ENCODE results near the gene SMG6.
A peak's percentile ranks its signal among the peaks of the same experiment; 100 is the strongest.

SMG6 gene

DNA sequence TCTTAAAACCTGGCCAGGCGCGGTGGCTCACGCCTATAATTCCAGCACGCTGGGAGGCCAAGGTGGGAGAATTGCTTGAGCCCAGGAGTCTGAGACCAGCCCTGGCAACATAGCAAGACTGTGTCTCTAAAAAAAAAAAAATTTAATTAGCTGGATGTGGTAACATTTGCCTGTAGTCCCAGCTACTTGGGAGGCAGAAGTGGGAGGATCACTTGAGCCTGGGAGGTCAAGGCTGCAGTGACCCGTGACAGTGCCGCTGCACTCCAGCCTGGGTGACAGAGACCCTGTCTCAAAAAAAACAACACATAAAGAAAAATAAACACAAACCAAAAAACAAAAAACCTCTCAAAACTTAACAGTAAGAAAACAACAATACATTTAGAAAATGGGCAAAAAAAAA, 106.3 kb downstream of the SMG6 start:
- DNase-seq: no peak

DNA sequence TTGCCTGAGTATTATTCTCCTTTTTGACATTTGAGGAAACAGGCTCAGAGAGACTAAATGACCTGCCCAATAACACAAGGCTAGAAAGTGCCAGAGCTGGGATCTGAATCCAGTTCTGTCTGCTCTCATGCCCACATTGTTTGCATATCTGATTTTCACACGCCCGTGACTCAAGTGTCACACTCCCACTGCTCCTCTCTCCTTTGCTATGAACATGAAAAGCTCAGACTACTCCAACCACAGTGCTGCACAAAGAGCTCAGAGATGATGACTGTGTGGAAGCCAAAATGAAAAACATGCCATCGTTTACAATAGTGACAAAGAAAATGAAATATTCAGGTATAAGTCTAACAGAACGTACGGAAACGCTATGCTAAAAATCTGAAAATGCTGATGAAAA, 107.9 kb downstream of the SMG6 start:
- DNase-seq: no peak

DNA sequence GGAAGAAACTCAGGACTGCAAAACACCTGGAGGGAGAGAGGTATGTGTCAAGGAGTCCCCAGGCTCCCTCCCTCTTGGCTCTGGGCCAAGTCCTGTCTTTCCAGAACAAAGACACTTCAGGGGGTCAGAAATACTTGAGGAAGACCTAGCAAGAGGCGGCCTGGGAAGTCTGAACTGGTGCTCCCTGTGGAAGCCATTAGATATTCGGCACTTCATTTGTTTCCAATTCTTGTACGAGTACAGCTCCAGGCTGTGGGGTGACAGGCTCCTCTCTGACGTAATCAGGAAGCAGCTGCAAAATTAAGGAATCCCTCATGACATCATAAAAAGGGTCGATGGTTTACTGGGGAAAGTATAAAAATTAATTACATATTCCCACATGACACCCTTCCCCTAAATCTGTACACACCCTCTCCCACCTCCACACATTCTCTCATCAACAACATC, 108.7 kb downstream of the SMG6 start:
- no peak for DNase-seq

DNA sequence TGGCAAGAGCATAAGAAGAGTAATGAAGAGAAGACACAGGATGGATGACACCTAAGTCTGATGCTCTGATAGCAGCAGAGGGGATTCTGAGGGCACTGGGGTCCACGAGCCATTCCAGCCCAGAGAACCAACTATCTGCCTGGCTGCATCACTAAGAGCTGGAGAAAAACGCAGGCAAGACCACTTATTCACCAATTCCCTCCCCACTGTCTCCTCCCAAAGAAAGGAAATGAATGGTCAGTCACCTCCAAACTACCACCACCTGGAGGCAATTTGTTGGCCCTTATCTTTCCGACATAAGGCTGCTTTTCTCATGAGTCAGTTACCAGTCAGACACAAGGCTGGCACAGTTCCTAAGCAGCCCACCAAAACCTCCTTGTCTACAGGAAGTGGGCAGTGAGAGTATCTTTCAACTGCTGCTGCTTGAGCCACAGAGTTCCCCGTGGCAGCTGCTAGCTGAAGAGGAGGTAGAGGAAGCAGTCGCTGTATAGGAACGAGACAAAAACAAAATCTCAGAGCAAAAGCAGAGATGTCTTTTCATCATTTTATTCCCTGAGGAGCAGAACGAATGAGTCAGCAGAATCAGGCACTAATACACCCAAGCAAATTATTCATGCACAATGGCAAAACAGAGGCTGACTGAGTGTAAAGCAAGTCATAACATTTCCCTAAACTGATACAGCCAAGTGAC, 111.1 kb downstream of the SMG6 start:
- peak; percentile 99 for DNase-seq

DNA sequence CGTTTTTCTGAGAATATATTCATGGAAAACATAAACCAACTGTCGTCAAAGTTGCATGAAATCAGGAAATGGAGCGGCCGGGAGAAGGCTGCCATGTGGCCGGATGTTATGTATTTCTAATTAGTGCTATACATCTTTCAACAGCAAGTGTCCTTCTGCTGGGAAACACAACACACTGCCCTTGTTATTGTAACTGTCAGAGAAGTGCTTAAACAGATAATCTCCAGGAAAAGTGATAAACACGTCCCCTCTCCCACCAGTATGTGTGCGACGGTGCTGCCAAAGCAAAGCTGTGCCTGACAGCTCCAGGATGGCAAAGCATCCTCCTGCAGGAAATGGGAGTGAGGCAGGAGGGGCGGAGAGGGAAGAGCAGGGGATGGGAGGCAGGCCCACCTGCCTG, 111.8 kb downstream of the SMG6 start:
- no peak for DNase-seq

DNA sequence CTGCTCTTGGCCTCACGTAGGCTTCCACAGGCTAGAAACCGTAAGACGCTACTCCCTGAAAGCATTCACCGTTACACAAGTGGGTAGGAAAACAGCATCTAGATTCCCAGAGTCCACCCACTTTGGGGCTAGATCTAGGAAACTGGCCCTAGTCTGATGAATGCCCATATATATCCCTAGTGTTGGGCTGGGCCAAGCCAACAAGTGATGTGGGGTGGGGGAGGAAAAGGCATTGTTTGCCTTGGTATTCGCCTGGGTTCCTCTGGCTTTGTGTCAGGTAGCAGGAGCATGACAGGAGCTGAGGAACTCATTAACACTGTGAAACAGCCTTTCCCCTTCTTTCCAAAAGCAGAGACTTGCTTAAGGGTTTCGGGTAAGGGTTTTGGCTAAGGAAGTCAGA, 112.4 kb downstream of the SMG6 start:
- DNase-seq: no peak

DNA sequence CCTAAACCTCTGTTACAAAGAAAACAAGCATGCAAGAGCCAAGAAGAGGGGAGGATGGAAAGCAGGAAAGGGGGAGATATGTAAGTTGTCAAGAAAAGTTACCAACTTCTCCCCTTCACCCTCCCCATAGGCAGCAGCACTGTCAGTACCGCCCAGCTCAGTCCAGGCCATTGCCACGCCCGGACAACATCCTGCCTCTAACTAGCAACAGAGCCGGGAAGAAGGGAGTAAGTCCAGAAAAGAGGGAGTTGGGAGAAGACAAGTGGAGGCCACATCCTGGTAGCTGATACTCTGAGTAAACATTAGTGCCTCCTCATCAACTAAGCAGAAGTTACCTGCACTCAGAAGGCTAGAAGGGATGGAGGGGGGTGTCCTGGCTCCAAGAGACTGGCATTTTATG, 113.6 kb downstream of the SMG6 start:
- DNase-seq: peak; percentile 74

DNA sequence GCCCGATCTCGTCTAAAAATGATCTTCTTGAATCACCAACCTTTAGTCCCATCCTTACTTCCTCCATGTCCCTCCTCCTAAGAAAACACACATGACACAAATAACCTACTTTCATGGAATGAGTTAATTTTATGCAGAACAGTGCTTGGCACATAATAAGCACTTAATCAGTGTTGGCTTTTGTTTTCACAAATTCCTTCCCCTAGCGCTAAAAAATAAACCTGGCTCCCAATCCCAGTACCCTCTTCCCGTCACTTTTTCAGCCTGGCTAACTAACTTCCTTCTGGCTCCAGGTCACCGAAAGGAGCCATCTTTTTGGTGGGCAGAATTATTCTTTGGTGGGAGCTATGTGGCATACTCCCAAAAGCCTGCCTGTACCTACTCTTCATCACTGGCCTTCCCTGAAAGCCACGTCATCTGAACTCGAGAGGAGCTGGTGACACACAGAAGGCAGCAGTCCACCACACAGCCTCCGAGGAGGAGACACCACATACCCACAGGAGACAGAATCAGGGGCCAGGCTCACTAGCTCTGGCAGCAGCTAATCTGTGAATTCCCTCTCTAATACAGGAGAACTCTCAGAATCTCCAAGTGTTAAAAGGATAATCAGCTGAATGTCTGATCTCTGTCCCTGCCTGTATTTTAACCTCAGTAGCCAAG, 114.5 kb downstream of the SMG6 start:
- DNase-seq: no peak

DNA sequence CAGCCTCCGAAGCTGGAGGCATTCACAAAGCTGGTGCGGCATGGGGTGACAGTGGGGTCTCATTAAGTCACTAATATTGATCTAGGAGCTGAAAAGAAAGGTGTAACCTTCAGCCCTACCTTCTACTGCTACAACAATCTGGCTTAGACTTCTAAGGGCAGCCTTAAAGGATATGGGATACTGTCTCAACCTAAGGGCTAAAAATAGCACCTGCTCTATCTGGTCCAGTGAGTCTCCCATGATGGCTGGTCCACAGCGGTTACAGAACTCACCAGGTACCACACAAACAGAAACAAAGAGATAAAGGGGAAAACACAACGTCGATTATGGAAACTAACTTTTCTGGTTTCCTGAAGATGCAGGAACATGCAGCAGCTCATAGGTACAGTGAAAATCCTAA, 115.8 kb downstream of the SMG6 start:
- DNase-seq: no peak

DNA sequence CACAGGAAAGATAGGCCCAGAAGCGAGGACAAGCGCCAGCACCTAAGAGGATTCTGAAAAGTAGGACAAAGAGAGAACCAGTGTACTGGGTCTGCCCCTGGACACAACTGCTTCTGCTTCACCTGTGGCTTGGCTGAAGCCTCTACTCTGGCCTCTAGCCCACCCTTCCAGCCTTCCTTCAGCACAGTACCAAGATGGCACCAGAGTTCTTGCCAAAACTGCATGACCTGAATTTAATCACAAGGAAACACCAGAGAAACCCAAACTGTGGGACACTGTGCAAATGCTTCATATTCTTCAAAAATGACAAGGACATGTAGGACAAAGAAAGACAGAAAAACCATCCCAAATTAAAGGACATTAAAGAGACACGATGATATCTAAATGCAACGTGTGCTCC, 116.6 kb downstream of the SMG6 start:
- no peak for DNase-seq

DNA sequence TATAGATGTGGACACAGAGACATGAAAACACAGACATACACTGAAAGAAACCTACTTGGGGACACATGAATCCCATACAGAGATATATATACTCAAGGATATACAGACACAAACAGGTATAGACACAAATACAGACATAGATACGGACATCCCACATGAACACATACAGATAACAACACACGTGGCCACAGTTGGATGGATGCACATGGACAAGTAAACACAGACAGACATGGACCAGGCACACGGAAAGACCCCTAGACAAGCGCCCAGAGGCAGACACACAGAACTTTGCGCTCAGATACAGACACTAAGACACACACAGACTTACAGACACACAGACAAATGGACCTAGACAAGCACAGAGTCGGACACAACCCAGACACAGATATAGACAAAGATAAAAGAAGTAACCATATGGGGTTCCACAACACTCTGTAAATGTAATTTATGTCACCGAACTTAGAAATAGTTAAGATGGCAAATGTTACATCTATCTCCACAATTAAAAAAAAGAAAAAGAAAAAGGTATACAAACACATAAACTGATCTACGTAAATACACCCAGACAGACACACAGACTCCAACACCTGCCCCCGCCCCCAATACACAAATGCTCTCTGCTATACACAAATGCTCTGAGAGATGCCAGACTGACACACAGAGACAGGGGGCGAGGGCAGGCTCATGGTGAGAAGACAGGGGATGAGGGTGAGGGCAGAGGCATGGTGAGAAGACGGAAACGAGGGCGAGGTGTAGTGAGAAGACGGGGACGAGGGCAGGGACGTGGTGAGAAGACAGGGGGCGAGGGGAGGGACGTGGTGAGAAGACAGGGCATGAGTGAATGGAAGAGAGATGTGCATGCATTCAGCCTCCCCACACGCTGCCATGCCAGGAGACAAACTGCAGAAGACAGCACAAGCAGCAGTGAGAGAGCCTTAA, 118.3 kb downstream of the SMG6 start:
- no peak for DNase-seq

DNA sequence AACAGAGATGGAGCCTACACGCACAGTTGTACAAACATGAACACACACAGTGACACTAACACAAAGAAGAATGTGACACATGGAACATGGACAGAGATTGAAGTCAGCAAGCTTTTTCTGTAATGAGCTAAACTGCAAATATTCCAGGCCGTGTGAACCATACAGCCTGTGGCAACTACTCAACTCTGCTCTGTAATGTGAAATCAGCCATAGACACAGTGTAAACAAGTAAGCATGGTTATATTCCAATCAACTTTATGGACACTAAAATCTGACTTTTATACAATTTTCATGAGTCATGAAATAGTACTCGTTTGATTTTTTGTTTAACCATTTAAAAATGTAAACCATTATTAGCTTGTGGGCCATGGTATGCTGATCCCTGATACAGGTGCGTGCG, 120.2 kb downstream of the SMG6 start:
- DNase-seq: no peak

DNA sequence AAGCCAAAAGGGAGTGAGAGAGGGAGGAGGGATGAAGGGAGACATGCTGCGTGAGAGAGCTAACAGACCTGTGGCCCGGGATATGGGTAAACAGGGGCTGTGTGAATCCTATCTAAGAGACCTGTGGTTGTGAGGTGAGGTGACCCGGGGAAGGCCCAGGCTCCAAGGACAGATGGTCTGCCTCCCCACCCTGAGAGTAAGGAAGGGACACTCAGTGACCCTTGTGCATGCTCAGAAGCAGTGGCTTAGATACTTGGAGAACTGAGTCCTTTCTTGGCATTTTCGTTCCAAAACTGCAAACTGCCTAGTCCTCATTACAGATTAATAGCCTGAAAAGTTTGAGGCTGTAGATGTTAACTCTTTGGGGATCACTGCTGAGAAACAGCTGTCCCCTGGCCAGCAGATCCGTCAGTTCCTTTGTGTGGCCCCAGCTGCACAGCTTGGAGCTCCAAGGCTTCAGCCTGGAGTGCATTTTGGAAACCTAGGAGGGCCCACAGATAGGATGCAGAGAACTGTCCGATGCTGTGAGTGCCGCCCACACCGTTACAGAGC, 121.6 kb downstream of the SMG6 start:
- no peak for DNase-seq

DNA sequence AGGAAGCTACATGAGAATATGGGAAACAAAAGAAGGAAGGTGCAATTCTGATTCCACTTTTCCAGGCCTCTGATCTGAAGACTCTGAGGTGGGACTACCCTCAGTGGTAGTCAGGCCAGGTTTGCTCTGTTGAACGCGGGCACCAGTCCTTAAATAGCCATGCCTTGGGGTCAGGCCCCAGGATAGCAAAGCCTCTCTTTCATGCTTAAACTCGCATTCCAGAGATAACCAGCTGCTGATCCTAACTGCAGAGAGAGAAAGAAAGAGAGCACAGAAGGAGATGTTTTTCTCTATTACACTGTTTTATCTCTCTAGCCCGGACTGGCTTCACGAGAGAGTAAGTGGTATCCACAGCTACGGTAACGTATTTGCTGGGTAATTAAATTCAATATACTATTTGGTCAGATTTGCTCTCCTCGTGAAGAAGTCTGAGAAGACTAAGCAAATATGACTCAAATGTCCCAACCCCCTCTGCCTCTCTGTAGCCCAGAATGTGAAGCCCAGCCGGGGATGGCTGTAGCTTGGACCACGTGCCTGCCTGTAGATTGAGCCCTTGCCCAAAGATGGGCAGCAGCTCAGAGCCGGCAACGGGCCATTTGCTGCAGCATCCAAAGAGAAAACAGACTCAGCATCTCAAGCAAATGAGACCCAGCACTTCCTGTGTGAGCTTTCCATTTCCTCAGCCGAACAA, 122.2 kb downstream of the SMG6 start:
- DNase-seq: peak; percentile 41

DNA sequence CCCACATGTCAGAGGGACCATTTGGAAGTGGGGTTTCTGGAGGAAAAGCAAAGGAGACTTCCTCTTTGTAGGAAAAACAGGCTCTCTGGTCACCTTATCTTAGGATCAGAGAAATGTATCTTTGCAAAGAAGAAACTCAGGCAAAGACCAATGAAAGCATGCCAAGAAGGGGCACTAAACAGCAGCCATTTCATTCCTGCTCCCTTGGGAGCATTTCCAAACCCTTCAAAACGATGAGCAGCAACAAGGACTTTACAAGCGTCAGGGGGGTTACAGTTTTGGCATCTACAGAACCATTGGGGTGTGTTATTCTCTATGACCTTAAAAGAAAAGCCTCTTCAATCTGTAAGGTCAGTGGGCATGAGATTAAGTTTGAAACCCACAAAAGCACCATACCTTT, 122.8 kb downstream of the SMG6 start:
- DNase-seq: no peak

DNA sequence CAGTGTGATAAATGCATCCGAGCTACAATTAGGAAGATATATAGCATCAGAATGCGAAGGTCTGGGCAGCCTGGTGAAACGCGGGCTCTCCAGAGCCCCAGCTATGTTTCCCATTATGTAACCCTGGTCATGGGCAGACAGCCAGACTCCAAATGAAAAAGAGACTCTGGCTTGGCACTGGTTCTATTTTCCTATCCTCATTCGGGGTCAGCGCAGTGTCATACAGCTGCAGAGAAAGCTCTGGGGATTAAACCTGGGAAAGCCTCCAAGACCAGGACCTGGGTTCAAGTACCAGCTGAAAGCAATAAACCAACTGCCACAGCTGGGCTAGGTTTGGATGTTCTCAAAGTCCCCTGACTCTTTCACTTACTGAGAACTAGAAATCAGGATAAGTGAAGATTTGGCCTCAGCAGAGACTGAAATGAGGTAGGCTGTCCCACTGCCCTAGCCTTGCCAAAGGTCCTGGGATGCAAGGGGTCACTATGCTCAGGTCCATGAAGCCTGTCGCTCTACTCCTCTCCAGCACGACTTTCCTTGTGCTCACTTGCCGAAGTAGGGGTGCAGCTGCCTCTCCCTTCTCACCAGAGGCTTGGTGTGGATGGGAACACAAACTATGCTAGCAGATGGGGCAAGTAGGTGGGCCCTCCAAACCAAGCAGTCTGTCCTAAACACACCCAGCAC, 123.8 kb downstream of the SMG6 start:
- DNase-seq: peak; percentile 81

DNA sequence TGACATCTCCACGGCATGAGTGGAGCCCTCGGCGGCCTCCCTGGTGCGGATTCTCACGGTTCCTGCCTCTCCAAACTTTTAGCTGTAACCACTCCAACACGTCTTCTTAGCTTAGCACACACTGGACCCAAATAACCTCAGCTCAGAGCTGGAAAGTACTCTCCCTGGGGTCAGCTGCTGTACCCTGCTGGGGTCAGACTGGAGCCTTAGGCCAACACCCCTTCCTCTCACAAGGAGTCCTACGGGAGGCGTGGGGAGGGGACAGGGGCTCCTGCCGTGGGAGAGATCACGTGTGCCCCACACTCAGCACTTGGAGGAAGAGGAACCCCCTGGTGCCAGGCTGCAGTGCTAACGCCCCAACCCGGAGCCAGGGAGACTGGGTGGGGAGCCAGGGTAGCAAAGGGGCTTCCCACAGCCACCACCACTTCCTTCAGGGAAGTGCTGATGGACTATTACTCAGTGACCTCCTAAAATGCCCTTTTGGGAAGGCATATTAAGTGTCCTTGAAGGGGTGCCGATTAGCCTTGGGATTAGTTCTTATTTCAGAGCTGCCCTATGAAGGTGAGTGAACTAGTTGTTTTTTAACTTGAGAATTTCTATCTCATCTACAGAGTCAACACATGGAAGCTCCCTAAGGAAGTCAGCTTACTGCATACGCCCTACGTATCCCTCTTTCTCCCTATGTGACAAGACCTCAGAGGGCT, 124.6 kb downstream of the SMG6 start:
- DNase-seq: no peak

DNA sequence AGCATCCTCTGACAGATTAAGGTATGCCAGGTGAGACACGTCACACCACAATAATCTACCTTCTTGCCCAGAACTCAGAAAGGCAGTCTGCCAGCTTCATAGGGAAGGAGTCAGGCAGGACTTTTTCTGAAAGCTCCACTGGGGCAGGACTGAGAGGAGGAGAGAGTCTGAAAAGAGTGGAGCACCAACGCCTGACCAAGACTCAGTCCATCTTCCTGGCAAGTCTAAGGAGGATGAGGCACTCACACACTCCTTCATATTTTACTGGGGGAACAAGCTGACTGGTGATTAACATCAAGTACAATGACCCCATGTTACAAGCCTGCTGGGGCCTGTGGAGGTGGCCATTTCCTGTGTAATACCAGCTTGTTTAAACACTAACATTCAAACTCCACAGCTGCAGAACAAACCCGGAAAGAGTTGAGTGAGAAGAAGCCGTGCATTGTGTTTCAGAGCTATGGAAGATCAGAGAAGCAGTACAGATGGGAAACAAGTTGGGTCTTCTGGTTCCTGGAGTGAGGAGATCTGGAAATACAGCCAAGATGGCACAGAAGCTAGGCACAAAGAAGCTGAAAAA, 126.3 kb downstream of the SMG6 start:
- no peak for DNase-seq

DNA sequence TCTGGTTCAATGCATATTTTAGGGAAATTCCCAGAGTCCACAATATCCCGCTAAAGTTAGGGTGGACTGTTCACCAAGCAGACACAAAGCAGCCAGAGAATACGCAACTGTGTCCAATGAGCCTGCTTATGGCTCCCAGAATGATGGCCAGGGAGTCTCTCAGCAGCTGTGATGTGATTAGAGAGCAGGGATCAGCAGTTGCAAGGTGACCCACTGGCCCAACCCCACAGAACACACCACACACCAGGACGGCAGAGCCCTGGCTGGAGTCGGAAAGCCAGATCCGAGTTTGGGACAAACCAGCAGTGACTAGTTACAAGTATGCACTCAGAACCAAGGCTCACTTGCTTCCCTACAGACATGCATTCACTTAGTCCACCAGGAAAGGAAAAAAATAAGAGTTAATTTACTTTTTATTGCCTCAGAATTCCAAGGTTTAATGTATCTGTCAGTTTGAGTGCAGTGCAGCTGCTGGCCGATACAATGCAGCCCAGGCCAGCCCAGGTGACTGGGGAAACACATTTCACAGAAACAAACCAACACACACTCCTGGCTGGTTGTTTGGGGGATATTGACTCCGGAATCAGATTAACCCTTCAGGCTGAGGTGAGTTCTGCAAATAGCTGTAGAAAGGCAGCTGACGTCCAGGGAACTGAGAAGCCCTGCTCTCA, 127.0 kb downstream of the SMG6 start:
- no peak for DNase-seq

DNA sequence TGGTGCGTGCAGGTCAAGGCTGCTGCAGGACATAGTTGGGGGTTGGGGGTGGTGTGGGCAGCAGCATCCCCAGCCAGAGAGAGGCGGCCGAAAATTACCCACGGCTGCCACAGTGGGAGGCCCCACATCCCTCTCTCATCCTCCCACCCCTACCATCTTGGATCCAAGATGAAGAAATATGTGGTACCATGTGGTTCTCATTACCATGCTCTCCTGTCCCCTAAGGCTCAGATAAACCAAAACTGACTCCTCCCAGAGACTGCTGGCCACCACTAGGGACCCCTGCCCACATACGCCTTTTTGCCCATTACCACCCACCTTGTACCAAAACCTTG, 128.3 kb downstream of the SMG6 start:
- no peak for DNase-seq
